Subcutaneous abdominal adipose tissue (tissue), 5 donors: Measurements from ENCODE around the gene ZNF219.
A peak's percentile ranks its signal among the peaks of the same experiment; 100 is the strongest.
"Not testable (repeated sequence)": the region's sequence is repeated elsewhere in the genome, so short reads cannot be mapped to it uniquely, and the experiment has no call there.

Experiments used
- H3K27ac ChIP-seq: one replicate; pipeline ENCODE4 v1.7.0; 2013; ENCODE audit warnings: low read depth, mild to moderate bottlenecking, inconsistent platforms, low read length, moderate library complexity
- H3K27me3 ChIP-seq, 5 donors: one replicate each; pipeline ENCODE4 v1.7.0; 2013; ENCODE audit warnings: low read length in 5 of 5, inconsistent platforms in 1 of 5; ENCODE audit not compliant: control insufficient read depth in 5 of 5, insufficient read depth in 4 of 5
- H3K36me3 ChIP-seq, 5 donors: one replicate each; pipeline ENCODE4 v1.7.0; 2013; ENCODE audit warnings: low read length in 5 of 5; ENCODE audit not compliant: control insufficient read depth in 5 of 5, insufficient read depth in 5 of 5
- H3K4me1 ChIP-seq, 5 donors: one replicate each; pipeline ENCODE4 v1.7.0; 2013; ENCODE audit warnings: low read length in 5 of 5, mild to moderate bottlenecking in 3 of 5, moderate library complexity in 1 of 5; ENCODE audit not compliant: control insufficient read depth in 5 of 5, insufficient read depth in 5 of 5
- H3K4me3 ChIP-seq, 5 donors: one replicate each; pipeline ENCODE4 v1.7.0; 2013; ENCODE audit warnings: low read length in 5 of 5, low read depth in 1 of 5
- H3K9ac ChIP-seq, 5 donors: one replicate each; pipeline ENCODE4 v1.7.0; 2013; ENCODE audit warnings: low read length in 5 of 5, mild to moderate bottlenecking in 4 of 5, moderate library complexity in 3 of 5
- H3K9me3 ChIP-seq, 5 donors: one replicate each; pipeline ENCODE4 v1.7.0; 2013; ENCODE audit warnings: low read length in 5 of 5; ENCODE audit not compliant: control insufficient read depth in 5 of 5
- donor health status: healthy.
- donor health status: healthy.
- donor health status: healthy.
- donor health status: healthy.
- donor health status: healthy.

Gene ZNF219

GRCh38 chr14:21048638-21049037, 49.8 kb downstream of the ZNF219 start:
- Histone ChIP-seq H3K4me3 (no peak overlapping the region), H3K9ac (no peak overlapping the region), H3K27me3 (no peaks in the 10 kb centered on the region), H3K4me1 (peaks cover 4 to 37% (median 34%) of the 10 kb centered on the region in 5 donors), H3K27ac (peak overlapping the region; percentile 48), H3K36me3 (no peaks in the 10 kb centered on the region), H3K9me3 (no peaks in the 10 kb centered on the region)

DNA sequence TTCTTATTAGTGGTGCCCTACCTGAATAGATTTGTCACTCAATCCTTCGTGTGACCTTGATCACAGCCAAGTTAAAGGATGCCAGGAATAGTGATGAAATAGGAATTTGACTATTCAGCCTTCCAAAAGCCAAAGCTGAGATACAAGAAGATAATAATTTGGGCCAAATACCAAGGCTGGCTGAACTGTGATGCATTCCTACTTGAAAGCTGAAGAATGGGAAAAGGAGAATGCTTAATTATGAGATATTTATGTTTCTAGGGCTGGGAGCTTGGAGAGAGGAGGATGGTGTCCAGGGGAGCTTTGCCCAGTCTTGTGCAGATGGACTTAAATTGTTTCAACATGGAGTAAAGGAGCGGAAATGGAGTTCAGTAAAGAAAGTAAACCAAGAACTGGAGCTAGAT, 51.1 kb downstream of the ZNF219 start:
- peak overlapping the region; percentile 31 for H3K27ac ChIP-seq
- no peak overlapping the region for H3K9ac ChIP-seq
- no peaks in the 10 kb centered on the region for H3K36me3 ChIP-seq
- no peaks in the 10 kb centered on the region for H3K27me3 ChIP-seq
- H3K9me3 ChIP-seq: no peaks in the 10 kb centered on the region
- no peak overlapping the region for H3K4me3 ChIP-seq
- H3K4me1 ChIP-seq: peaks cover 9 to 49% (median 43%) of the 10 kb centered on the region in 5 donors

DNA sequence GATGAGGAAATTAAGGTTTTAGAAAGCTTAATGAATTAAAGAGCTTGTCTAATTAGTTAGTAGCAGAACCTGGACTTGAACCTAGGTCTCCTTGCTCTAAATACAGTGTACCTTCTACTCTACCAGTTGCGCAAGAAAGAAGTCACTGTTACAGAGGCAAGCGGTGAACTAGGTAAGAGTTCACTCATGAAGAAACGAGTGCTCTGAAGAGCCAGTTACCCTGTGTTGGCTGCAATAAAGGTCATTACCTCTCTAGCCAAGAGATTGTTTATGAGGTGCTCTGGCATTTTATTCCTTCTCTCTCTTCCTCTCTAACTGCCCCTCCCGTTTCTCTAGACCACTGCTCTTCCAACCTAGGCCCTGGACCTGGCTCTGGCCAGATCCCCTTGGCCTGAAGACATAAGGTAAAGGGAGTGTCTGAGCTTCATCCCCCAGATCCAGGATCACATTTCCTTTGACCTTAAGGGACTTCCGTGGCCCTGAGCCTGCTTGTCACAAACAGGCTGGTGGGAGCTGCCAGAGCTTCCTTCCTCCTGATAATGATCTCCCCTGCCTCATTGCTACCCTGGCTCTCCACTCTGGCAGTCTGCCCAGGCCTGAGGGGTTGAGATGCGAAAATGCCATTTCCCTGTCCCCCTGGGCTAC, 54.4 kb downstream of the ZNF219 start:
- Histone ChIP-seq H3K9ac (peak overlapping the region in 2 of 5 donors; percentile 6 to 27), H3K27me3 (no peaks in the 10 kb centered on the region), H3K4me1 (peaks cover 15 to 56% (median 49%) of the 10 kb centered on the region in 5 donors), H3K9me3 (no peaks in the 10 kb centered on the region), H3K36me3 (no peaks in the 10 kb centered on the region), H3K27ac (peak overlapping the region; percentile 86), H3K4me3 (no peak overlapping the region)

- Histone ChIP-seq H3K9me3 (no peaks in the 10 kb centered on the region), H3K4me3 (peak overlapping the region in 1 of 5 donors; percentile 2), H3K27me3 (no peaks in the 10 kb centered on the region), H3K4me1 (peaks cover 15 to 58% (median 54%) of the 10 kb centered on the region in 5 donors), H3K36me3 (no peaks in the 10 kb centered on the region), H3K27ac (peak overlapping the region; percentile 86), H3K9ac (peak overlapping the region in 2 of 5 donors; percentile 27 to 34)
Measured at GRCh38 chr14:21043387-21043973, 55.0 kb downstream of the ZNF219 start.

- H3K9ac ChIP-seq: peak overlapping the region in 1 of 5 donors; percentile 9
Measured at GRCh38 chr14:21042918-21043317, 55.5 kb downstream of the ZNF219 start.

DNA sequence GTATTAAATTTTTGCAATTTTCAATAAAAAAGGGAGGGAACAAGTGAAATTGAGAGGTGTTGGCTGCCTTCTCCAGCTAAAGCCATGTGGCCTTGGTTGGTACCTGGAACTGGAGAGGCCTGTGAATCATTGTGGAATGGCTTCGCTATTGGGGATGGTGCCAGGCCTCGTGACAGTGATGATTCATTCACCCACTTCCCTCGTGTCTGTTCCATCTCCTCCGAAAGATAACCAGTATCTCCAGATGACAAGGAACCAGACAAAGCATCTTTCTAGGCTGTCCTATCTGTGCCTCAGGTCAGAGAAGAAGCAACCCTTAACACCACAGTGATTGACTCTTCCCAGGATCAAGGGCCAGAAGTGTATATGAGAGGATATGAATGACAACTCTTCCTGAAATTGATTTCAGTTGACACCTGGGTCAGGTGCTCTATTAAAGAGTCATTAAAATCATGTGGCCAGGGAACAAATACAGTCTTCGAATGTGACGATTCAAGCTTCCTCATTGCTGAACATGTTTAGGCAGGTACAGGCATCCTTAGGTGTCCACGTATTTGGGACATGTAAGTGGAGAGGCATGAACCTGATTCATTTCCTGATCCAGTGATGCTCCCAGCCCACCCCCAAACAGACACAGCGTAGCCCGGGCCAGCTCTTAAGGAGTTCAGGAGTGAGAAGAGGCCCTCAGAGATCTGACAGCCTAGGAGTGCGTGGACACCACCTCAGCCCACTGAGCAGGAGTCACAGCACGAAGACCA, 56.6 kb downstream of the ZNF219 start, which contains the start of gene RNASE7:
TSS of gene RNASE7 (plus strand) at position 687 of the 758 bp plus-strand sequence. CDS start 631 bp downstream, outside the sequence.
- H3K27me3 ChIP-seq: no peaks in the 10 kb centered on the region
- peak within 1 kb of the TSS; percentile 86 for H3K27ac ChIP-seq
- no peaks in the 10 kb centered on the region for H3K9me3 ChIP-seq
- no peaks in the 10 kb centered on the region for H3K36me3 ChIP-seq
- H3K9ac ChIP-seq: peak within 1 kb of the TSS in 2 of 5 donors; percentile 8 to 9
- peaks cover 13 to 53% (median 46%) of the 10 kb centered on the region in 5 donors for H3K4me1 ChIP-seq
- no peak within 1 kb of the TSS for H3K4me3 ChIP-seq

More at GRCh38 chr14:21042918-21043317, 55.5 kb downstream of the ZNF219 start:
- Histone ChIP-seq H3K36me3 (no peaks in the 10 kb centered on the region), H3K4me3 (no peak overlapping the region), H3K9me3 (no peaks in the 10 kb centered on the region), H3K27me3 (no peaks in the 10 kb centered on the region), H3K4me1 (peaks cover 15 to 54% (median 53%) of the 10 kb centered on the region in 5 donors), H3K27ac (peak overlapping the region; percentile 86)

DNA sequence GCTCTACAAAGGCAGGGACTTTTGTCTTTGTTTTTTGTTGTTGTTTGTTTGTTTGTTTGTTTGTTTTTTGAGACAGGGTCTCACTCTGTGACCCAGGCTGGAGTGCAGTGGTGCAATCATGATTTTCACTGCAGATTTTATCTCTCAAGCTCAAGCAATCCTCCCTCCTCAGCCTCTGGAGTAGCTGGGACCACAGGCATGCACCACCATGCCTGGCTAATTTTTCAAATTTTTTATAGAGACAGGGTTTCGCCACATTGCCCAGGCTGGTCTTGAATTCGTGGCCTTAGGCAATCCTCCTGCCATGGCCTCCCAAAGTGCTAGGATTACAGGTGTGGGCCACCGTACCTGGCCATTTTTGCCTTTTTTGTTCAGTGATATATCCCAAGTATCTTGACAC, 57.5 kb downstream of the ZNF219 start:
- H3K4me3 ChIP-seq, H3K36me3 ChIP-seq, H3K27me3 ChIP-seq, H3K9me3 ChIP-seq: not testable (repeated sequence)
- Histone ChIP-seq H3K9ac (peak overlapping the region in 1 of 5 donors; percentile 38), H3K27ac (peak overlapping the region; percentile 55), H3K4me1 (peaks cover 13 to 53% (median 46%) of the 10 kb centered on the region in 5 donors)

DNA sequence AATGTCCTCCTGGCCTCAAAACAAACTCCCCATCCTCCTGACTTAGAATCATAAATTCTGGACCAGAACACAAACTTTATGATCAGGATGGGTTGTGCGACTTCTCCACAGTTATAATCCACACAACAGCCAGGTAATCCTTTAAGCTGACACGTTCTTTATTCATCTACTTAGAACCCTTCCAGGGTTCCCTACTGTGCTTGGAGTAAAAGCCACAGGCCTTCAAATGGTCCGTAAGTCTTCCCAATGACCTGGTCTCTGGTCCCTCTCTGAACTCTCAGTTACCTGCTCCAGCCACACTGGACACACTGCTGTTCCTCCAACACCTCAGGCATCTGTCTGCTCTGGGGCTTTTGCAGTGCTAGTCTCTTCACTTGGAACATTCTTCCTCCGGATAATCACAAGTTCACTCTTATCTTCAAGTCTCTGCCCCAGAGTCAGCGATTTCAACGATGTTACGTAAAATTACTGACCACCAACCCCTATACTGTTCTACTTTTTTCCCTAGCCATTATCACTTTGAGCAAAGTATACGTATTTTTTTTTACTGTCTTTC, 58.0 kb downstream of the ZNF219 start:
- H3K27me3 ChIP-seq: no peaks in the 10 kb centered on the region
- H3K4me1 ChIP-seq: peaks cover 13 to 53% (median 46%) of the 10 kb centered on the region in 5 donors
- peak overlapping the region in 1 of 5 donors; percentile 38 for H3K9ac ChIP-seq
- no peaks in the 10 kb centered on the region for H3K36me3 ChIP-seq
- H3K27ac ChIP-seq: peak overlapping the region; percentile 55
- no peaks in the 10 kb centered on the region for H3K9me3 ChIP-seq
- no peak overlapping the region for H3K4me3 ChIP-seq
